Mesenchymal stem cell (in vitro differentiated cells and primary cell): ENCODE results near the gene ANTKMT.

Source experiments
- DNase-seq: peaks from one replicate; pipeline ENCODE4 v3.0.0-alpha.2; 2013
- H2AFZ ChIP-seq: one replicate; pipeline ENCODE4 v1.6.1; 2013; ENCODE audit warnings: low read depth, mild to moderate bottlenecking, control low read depth, inconsistent platforms, low read length, moderate library complexity
- H2AK5ac ChIP-seq: 2 replicates; pipeline ENCODE4 v1.6.1; 2013; ENCODE audit warnings: low read length, moderate library complexity, mild to moderate bottlenecking, inconsistent platforms; ENCODE audit not compliant: severe bottlenecking
- H2BK120ac ChIP-seq: one replicate; pipeline ENCODE4 v1.6.1; 2013; ENCODE audit warnings: low read depth, mild to moderate bottlenecking, inconsistent platforms, low read length, moderate library complexity
- H2BK12ac ChIP-seq, 2 experiments: one replicate each; pipeline ENCODE4 v1.6.1; 2013; ENCODE audit warnings: inconsistent platforms in 2 of 2, low read length in 2 of 2, mild to moderate bottlenecking in 2 of 2, moderate library complexity in 2 of 2, control low read depth in 1 of 2
- H2BK15ac ChIP-seq: one replicate; pipeline ENCODE4 v1.6.1; 2013; ENCODE audit warnings: mild to moderate bottlenecking, low read depth, inconsistent platforms; ENCODE audit not compliant: poor library complexity, severe bottlenecking
- H2BK5ac ChIP-seq: 2 replicates; pipeline ENCODE4 v1.6.1; 2013; ENCODE audit warnings: low read depth, mild to moderate bottlenecking, low read length, control low read depth, inconsistent platforms; ENCODE audit not compliant: poor library complexity, severe bottlenecking
- H3K14ac ChIP-seq, 2 experiments: one replicate each; pipeline ENCODE4 v1.6.1; 2013; ENCODE audit warnings: inconsistent platforms in 2 of 2, low read length in 2 of 2, control low read depth in 1 of 2, mild to moderate bottlenecking in 1 of 2, moderate library complexity in 1 of 2
- H3K18ac ChIP-seq, 2 experiments: one replicate each; pipeline ENCODE4 v1.6.1; 2013; ENCODE audit warnings: inconsistent platforms in 2 of 2, low read length in 2 of 2, control low read depth in 1 of 2, low read depth in 1 of 2, mild to moderate bottlenecking in 1 of 2
- H3K23ac ChIP-seq, 2 experiments: one replicate each; pipeline ENCODE4 v1.6.1; 2013; ENCODE audit warnings: inconsistent platforms in 2 of 2, low read length in 2 of 2, mild to moderate bottlenecking in 2 of 2, moderate library complexity in 2 of 2, control low read depth in 1 of 2
- H3K27ac ChIP-seq: 2 replicates; pipeline ENCODE4 v1.5.1; 2013; ENCODE audit warnings: mild to moderate bottlenecking, moderate library complexity, low read length, control low read depth, inconsistent platforms; ENCODE audit not compliant: poor library complexity, severe bottlenecking
- H3K27me3 ChIP-seq, 2 experiments: 2 replicates each; pipeline versions ENCODE4 v1.6.1 to v1.7.0; 2013; ENCODE audit warnings: low read length in 2 of 2, mild to moderate bottlenecking in 2 of 2, moderate library complexity in 2 of 2, control low read depth in 1 of 2, inconsistent platforms in 1 of 2; ENCODE audit not compliant: control insufficient read depth in 1 of 2, insufficient read depth in 1 of 2
- H3K36me3 ChIP-seq, 2 experiments: 2 replicates each; pipeline versions ENCODE4 v1.6.1 to v1.7.0; 2013; ENCODE audit warnings: low read length in 2 of 2, control low read depth in 1 of 2, inconsistent platforms in 1 of 2, low read depth in 1 of 2, mild to moderate bottlenecking in 1 of 2; ENCODE audit not compliant: insufficient read depth in 2 of 2, control insufficient read depth in 1 of 2
- H3K4ac ChIP-seq, 2 experiments: one replicate each; pipeline ENCODE4 v1.6.1; 2013; ENCODE audit warnings: inconsistent platforms in 2 of 2, low read length in 2 of 2, mild to moderate bottlenecking in 2 of 2, moderate library complexity in 2 of 2, control low read depth in 1 of 2, low read depth in 1 of 2
- H3K4me1 ChIP-seq: 2 replicates; pipeline ENCODE4 v1.6.1; 2013; ENCODE audit warnings: low read depth, low read length, control low read depth; ENCODE audit not compliant: control insufficient read depth, insufficient read depth
- H3K4me2 ChIP-seq: 2 replicates; pipeline ENCODE4 v1.6.1; 2013; ENCODE audit warnings: low read length, mild to moderate bottlenecking, inconsistent platforms; ENCODE audit not compliant: poor library complexity, severe bottlenecking
- H3K4me3 ChIP-seq, 2 experiments: 2 replicates each; pipeline versions ENCODE4 v1.5.1 to v1.7.0; 2013; ENCODE audit warnings: low read length in 2 of 2, mild to moderate bottlenecking in 2 of 2, control low read depth in 1 of 2, low read depth in 1 of 2; ENCODE audit not compliant: insufficient read depth in 1 of 2
- H3K79me1 ChIP-seq: replicated peaks from 2 replicates; pipeline ENCODE4 v1.6.1; 2013; ENCODE audit warnings: mild to moderate bottlenecking, control low read depth, low read length, inconsistent platforms; ENCODE audit not compliant: poor library complexity, severe bottlenecking
- H3K9ac ChIP-seq: 2 replicates; pipeline ENCODE4 v1.7.0; 2013; ENCODE audit warnings: mild to moderate bottlenecking, low read length, moderate library complexity
- H3K9me3 ChIP-seq: 2 replicates; pipeline ENCODE4 v1.7.0; 2013; ENCODE audit warnings: mild to moderate bottlenecking, low read length; ENCODE audit not compliant: control insufficient read depth
- H4K8ac ChIP-seq: one replicate; pipeline ENCODE4 v1.6.1; 2013; ENCODE audit warnings: inconsistent platforms, mild to moderate bottlenecking, low read length, moderate library complexity
- H4K91ac ChIP-seq: one replicate; pipeline ENCODE4 v1.6.1; 2013; ENCODE audit warnings: mild to moderate bottlenecking, low read length, inconsistent platforms
- WGBS: methylation state at CpG from one replicate; pipeline ENCODE4 v1.1.7; 2013; ENCODE audit warnings: mixed read lengths; 5-methylcytosine and 5-hydroxymethylcytosine counted together

The ANTKMT gene

DNA sequence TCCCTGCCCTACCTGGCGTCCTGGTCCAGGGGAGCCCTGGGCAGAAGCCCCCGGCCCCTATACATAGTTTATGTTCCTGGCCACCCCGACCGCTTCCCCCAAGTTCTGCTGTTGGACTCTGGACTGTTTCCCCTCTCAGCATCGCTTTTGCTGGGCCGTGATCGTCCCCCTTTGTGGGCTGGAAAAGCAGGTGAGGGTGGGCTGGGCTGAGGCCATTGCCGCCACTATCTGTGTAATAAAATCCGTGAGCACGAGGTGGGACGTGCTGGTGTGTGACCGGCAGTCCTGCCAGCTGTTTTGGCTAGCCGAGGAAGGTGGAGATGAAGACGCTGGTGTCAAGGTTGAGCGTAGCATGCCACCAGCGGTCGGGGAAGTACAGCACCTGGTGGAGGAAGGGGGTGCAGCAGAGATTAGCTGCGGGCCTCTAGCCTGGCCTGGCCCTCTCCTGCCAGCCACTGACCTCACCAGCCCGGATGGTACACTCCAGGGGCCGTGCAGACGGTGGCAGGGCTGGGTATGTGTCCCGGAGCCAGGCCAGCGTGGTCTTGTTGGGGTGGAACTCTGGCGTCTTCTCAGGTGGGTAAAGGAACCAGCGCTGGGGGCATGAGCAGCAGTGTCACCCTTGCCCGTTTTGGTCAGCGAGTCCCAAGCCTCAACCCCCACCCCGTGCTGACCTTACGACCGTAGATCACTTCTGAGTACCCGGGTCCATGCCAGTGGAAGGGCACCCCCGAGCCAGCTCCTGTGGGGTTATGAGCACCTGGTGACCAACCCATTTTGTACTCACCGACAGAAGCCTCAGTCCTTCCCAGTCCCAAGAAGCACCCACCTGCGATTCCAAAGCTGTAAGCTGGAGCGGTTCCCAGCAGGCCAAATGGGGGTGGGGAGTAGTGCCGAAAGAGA is 38.2 kb upstream of the ANTKMT start:
- DNase-seq: no peak
- no peak overlapping the region for H2BK5ac ChIP-seq
- WGBS: 93% methylated on average over 34 of the region's 36 CpGs

DNA sequence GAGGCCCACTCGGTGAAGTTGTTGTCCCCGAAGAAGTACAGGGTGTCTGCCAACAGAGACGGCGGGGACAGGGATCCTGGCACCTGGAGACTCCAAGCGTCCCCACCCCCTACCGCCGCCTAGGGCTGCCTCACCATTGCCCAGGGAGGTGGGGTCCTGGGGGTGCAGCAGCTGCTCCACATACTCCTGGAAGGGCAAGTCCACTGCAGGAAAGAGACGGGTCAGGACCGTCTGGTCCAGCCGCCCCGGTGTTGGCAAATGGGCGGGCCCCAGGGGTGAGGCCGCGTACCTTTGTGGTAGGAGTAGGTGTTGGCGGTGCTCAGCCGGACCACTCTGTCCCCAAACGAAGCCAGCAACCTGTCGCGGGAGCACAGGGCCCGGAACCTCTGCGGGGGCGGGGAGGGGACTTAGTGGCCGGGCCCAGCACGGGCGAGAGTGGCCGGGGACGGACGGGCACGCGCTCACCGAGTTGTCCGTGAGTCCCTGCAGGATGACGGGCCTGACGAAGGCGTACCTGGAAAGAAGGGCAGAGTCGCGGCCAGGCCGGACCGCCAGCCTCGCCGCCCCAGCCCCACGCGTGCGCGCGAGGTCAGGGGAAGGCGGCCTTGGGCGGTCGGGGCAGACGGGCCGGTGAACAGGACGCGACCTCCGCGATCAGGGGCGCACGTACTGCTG is 37.4 kb upstream of the ANTKMT start:
- Histone ChIP-seq H2BK12ac (peak overlapping the region in 1 of 2 experiments; percentile 51), H3K9ac (peak overlapping the region; percentile 84), H3K9me3 (no peaks in the 10 kb centered on the region), H3K23ac (peak overlapping the region in 1 of 2 experiments; percentile 75), H3K36me3 (peaks cover 47 to 68% of the 10 kb centered on the region in 2 experiments), H2BK5ac (no peak overlapping the region), H3K4me2 (peak overlapping the region; percentile 91), H3K27ac (peak overlapping the region; percentile 14), H4K91ac (peak overlapping the region; percentile 97), H3K4me1 (peaks cover 64% of the 10 kb centered on the region), H3K79me1 (peaks cover 31% of the 10 kb centered on the region), H3K4ac (peak overlapping the region in 1 of 2 experiments; percentile 89), H3K14ac (peak overlapping the region in 1 of 2 experiments; percentile 96), H3K4me3 (peak overlapping the region; percentile 81 to 85), H2AK5ac (no peak overlapping the region), H4K8ac (peak overlapping the region; percentile 96), H3K27me3 (no peaks in the 10 kb centered on the region), H2BK15ac (no peak overlapping the region), H2AFZ (peak overlapping the region; percentile 20), H3K18ac (peak overlapping the region; percentile 86 to 88), H2BK120ac (no peak overlapping the region)
- WGBS: 15% methylated on average over 54 of the region's 57 CpGs
- DNase-seq: no peak

More for the DNA sequence above, 38.2 kb upstream of the ANTKMT start:
- H2AK5ac ChIP-seq: no peak overlapping the region
- H3K9ac ChIP-seq: peak overlapping the region; percentile 84
- no peak overlapping the region for H3K14ac ChIP-seq
- H3K36me3 ChIP-seq: peaks cover 45 to 68% of the 10 kb centered on the region in 2 experiments
- H3K27ac ChIP-seq: no peak overlapping the region
- H4K91ac ChIP-seq: peak overlapping the region; percentile 25
- H3K4me1 ChIP-seq: peaks cover 65% of the 10 kb centered on the region
- peaks cover 30% of the 10 kb centered on the region for H3K79me1 ChIP-seq
- no peak overlapping the region for H2BK15ac ChIP-seq
- H3K27me3 ChIP-seq: no peaks in the 10 kb centered on the region
- no peak overlapping the region for H3K18ac ChIP-seq
- H3K4me2 ChIP-seq: peak overlapping the region; percentile 91
- H3K9me3 ChIP-seq: no peaks in the 10 kb centered on the region
- no peak overlapping the region for H2BK120ac ChIP-seq
- H3K4me3 ChIP-seq: peak overlapping the region in 1 of 2 experiments; percentile 93
- no peak overlapping the region for H3K23ac ChIP-seq
- no peak overlapping the region for H2BK12ac ChIP-seq
- no peak overlapping the region for H2AFZ ChIP-seq
- H4K8ac ChIP-seq: peak overlapping the region; percentile 19
- H3K4ac ChIP-seq: peak overlapping the region; percentile 7 to 9

DNA sequence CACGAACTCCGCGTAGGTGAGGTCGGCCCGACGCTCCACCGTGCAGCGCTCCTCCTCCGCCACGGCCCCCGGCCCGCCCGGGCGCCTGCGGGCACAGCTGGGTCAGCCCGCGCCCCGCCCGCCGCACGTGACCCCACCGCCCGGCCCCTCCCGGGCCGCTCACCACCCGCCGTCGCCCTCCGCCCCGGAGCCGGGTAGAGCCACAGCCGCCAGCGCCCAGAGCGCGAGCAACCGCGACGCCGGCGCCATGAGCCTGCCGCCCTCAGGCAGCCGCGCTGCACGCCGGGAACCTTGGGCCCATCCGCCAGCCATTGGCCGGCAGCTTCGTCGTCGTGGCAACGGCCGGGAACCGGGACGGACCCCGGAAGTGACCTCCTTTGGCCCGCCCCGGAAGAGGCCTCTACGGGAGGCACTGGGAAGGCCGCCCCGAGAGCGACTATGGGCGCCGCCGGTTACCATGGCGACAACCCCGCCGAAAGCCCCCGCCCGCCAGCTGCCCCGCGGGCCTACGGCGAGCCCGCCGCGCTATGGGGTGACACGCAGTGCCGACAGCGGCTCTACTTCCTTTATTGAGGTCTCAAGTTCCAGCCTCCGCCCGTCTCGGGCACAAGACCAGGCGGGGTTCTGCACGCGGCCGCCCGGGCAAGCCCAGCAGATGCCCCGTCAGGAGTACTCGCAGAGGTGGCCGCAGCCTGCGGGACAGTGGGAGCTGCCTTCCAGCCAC is 36.7 kb upstream of the ANTKMT start, which contains the start of gene JMJD8:
Gene JMJD8 (minus strand): TSS at position 264 of the 724 bp plus-strand sequence. CDS start 15 bp downstream, at position 249.
- Histone ChIP-seq H2BK15ac (no peak within 1 kb of the TSS), H3K4me3 (peak within 1 kb of the TSS; percentile 81 to 85), H4K8ac (peak within 1 kb of the TSS; percentile 96), H3K9ac (peak within 1 kb of the TSS; percentile 84), H4K91ac (peak within 1 kb of the TSS; percentile 97), H3K36me3 (peaks cover 47 to 74% of the 10 kb centered on the region in 2 experiments), H3K27me3 (no peaks in the 10 kb centered on the region), H2AFZ (peak within 1 kb of the TSS; percentile 69), H3K4ac (peak within 1 kb of the TSS in 1 of 2 experiments; percentile 89), H2BK5ac (no peak within 1 kb of the TSS), H3K27ac (peak within 1 kb of the TSS; percentile 14), H3K4me1 (peaks cover 64% of the 10 kb centered on the region), H2BK120ac (no peak within 1 kb of the TSS), H3K9me3 (no peaks in the 10 kb centered on the region), H2BK12ac (peak within 1 kb of the TSS in 1 of 2 experiments; percentile 51), H3K23ac (peak within 1 kb of the TSS; percentile 72 to 75), H2AK5ac (no peak within 1 kb of the TSS), H3K79me1 (peaks cover 38% of the 10 kb centered on the region), H3K14ac (peak within 1 kb of the TSS in 1 of 2 experiments; percentile 96), H3K18ac (peak within 1 kb of the TSS; percentile 86 to 88), H3K4me2 (peak within 1 kb of the TSS; percentile 91)
- DNase-seq: peak; percentile 95
- WGBS: 12% methylated on average over 80 of the region's 91 CpGs
